A549 (cell line): ENCODE data around the gene SMYD5. TPM values are rescaled to one million over a fixed set of nuclear protein-coding genes. Genes with fewer than 3 reads are reported as not detected.

ENCODE experiments used
- ATAC-seq, 2 experiments: fragments of 200-7000 bp in 1 of 2; fragments of >200 bp in 1 of 2; cut with Nextera tagmentation in 1 of 2; cut with Tn5 transposase in 1 of 2; 3 replicates each; pipeline versions ENCODE4 v1.8.0 to v1.9.1; 2018 to 2020; ENCODE audit warnings: mild to moderate bottlenecking in 1 of 2, moderate library complexity in 1 of 2
- CTCF ChIA-PET: fragments of 300-600 bp; sonication (Branson Sonifier 250); formaldehyde crosslinking; extraction: SDS; loops from one replicate; lab custom pipeline; 2021; ENCODE audit warnings: antibody characterized with exemption, inconsistent platforms; lab: Yijun Ruan, JAX
- POLR2A ChIA-PET: fragments of 350-600 bp; formaldehyde crosslinking; extraction: SDS; loops from one replicate; lab custom pipeline; 2021; ENCODE audit warnings: antibody characterized with exemption, inconsistent platforms; lab: Yijun Ruan, JAX
- DNase-seq, 2 experiments: peaks; one replicate each; pipeline versions ENCODE4 v3.0.0 to v3.0.0-alpha.2; 2011 to 2016; ENCODE audit warnings: low read depth in 1 of 2, low spot score in 1 of 2
- FAIRE-seq: peaks from 2 replicates; lab custom pipeline; 2011; peaks lifted over from hg19 to GRCh38; lab: Jason Lieb, UNC
- H3K27ac ChIP-seq, 2 experiments: fragments of >200 bp; sonication (Bioruptor Twin); formaldehyde crosslinking; 3 replicates each; pipeline ENCODE4 v1.5.1; 2016 to 2017
- H3K4me1 ChIP-seq: fragments of >200 bp; sonication (Bioruptor Twin); formaldehyde crosslinking; 3 replicates; pipeline ENCODE4 v1.6.1; 2016
- H3K4me2 ChIP-seq: fragments of >200 bp; sonication (Bioruptor Twin); formaldehyde crosslinking; 3 replicates; pipeline ENCODE4 v1.6.1; 2016
- H3K4me3 ChIP-seq: fragments of >200 bp; sonication (Bioruptor Twin); formaldehyde crosslinking; 3 replicates; pipeline ENCODE4 v1.5.1; 2016
- H3K9me3 ChIP-seq: fragments of >200 bp; sonication (Bioruptor Twin); formaldehyde crosslinking; 3 replicates; pipeline ENCODE4 v1.6.1; 2016
- CEBPB ChIP-seq, 2 experiments: fragments of >200 bp in 1 of 2; sonication (Bioruptor Twin) in 1 of 2; formaldehyde crosslinking in 1 of 2; IDR thresholded peaks; 2 replicates each; pipeline ENCODE4 v1.6.1; 2012 to 2016
- CHD4 ChIP-seq: fragments of 200-600 bp; sonication (generic); IDR thresholded peaks from 2 replicates; pipeline ENCODE4 v1.6.1; 2016; ENCODE audit warnings: antibody characterized with exemption, mild to moderate bottlenecking, borderline replicate concordance
- FOXS1 ChIP-seq: fragments of 250-450 bp; sonication (Bioruptor Pico); IDR thresholded peaks from 2 replicates; pipeline ENCODE4 v1.5.0; 2020; ENCODE audit warnings: mild to moderate bottlenecking, moderate library complexity
- HOXA7 ChIP-seq: fragments of 250-450 bp; sonication (Bioruptor Pico); IDR thresholded peaks from 2 replicates; pipeline ENCODE4 v1.5.0; 2020; ENCODE audit warnings: mild to moderate bottlenecking, moderate library complexity
- HOXB13 ChIP-seq: fragments of 250-450 bp; sonication (Bioruptor Pico); IDR thresholded peaks from 2 replicates; pipeline ENCODE4 v1.5.0; 2020; ENCODE audit warnings: low read depth, mild to moderate bottlenecking, moderate library complexity
- JUNB ChIP-seq: fragments of >200 bp; sonication (Bioruptor Twin); formaldehyde crosslinking; IDR thresholded peaks from 2 replicates; pipeline ENCODE4 v1.6.1; 2016
- MAZ ChIP-seq: fragments of 150-350 bp; IDR thresholded peaks from 2 replicates; pipeline ENCODE4 v1.6.1; 2014; ENCODE audit warnings: antibody characterized with exemption, low read depth, low read length, borderline replicate concordance
- MYC ChIP-seq: IDR thresholded peaks from 2 replicates; pipeline ENCODE4 v1.6.1; 2012; ENCODE audit warnings: mild to moderate bottlenecking, inconsistent platforms, low read length, improper control_type of control experiment, borderline replicate concordance
- NR3C1 ChIP-seq: fragments of >200 bp; sonication (Bioruptor Twin); formaldehyde crosslinking; IDR thresholded peaks from 3 replicates; pipeline ENCODE4 v1.6.1; 2017
- RFX5 ChIP-seq: fragments of 450-650 bp; IDR thresholded peaks from 2 replicates; pipeline ENCODE4 v1.7.1; 2014; ENCODE audit warnings: antibody characterized with exemption, mild to moderate bottlenecking, moderate library complexity
- RNF2 ChIP-seq: fragments of 200-600 bp; sonication (generic); IDR thresholded peaks from 2 replicates; pipeline ENCODE4 v1.6.1; 2016; ENCODE audit warnings: low read depth, mild to moderate bottlenecking, antibody characterized with exemption, moderate library complexity, borderline replicate concordance
- SMC3 ChIP-seq: fragments of >200 bp; sonication (Bioruptor Twin); formaldehyde crosslinking; IDR thresholded peaks from 3 replicates; pipeline ENCODE4 v1.6.1; 2018; ENCODE audit warnings: inconsistent platforms
- SREBF2 ChIP-seq: fragments of 450-650 bp; IDR thresholded peaks from 2 replicates; pipeline ENCODE4 v1.6.1; 2014; ENCODE audit warnings: mild to moderate bottlenecking, moderate library complexity
- TFCP2L1 ChIP-seq: fragments of 250-450 bp; sonication (Bioruptor Pico); IDR thresholded peaks from 2 replicates; pipeline ENCODE4 v1.5.0; 2021; ENCODE audit warnings: mild to moderate bottlenecking
- TP53 ChIP-seq: fragments of 250-450 bp; sonication (Bioruptor Pico); IDR thresholded peaks from 2 replicates; pipeline ENCODE4 v1.5.0; 2021; ENCODE audit warnings: mild to moderate bottlenecking, moderate library complexity
- ZC3H11A ChIP-seq: fragments of 450-650 bp; IDR thresholded peaks from 2 replicates; pipeline ENCODE4 v1.6.1; 2014; ENCODE audit warnings: antibody characterized with exemption, mild to moderate bottlenecking
- ZFP36 ChIP-seq: fragments of 450-650 bp; IDR thresholded peaks from 2 replicates; pipeline ENCODE4 v1.6.1; 2014; ENCODE audit warnings: borderline replicate concordance; ENCODE audit not compliant: partially characterized antibody
- ZNF302 ChIP-seq: fragments of 250-450 bp; sonication (Bioruptor Pico); IDR thresholded peaks from 2 replicates; pipeline ENCODE4 v1.9.0; 2021; ENCODE audit warnings: inconsistent platforms, mild to moderate bottlenecking, moderate library complexity
- WGBS: methylation state at CpG from one replicate; pipeline ENCODE4 v1.1.6; 2017; ENCODE audit errors: missing lambda C conversion rate; 5-methylcytosine and 5-hydroxymethylcytosine counted together
- polyA plus RNA-seq, 4 experiments: library from polyadenylated mRNA; depleted of rRNA in 3 of 4; stranded (reverse); fragments of >200 nt; fragmentation: RNase III in 1 of 4; extraction: RNeasy Plus Mini Kit Qiagen cat#74134 plus additional on column Dnase treatment in 1 of 4; gene quantifications; 2 replicates in 3 of 4; 3 replicates in 1 of 4; pipeline ENCODE4 v1.2.3, GENCODE V29; 2011 to 2017
- TF ChIP-seq, protein P1 (sequence below): fragments of 250-450 bp; sonication (Bioruptor Pico); IDR thresholded peaks from 2 replicates; pipeline ENCODE4 v1.5.0; 2020; ENCODE audit warnings: low read depth, mild to moderate bottlenecking, moderate library complexity
- TF ChIP-seq, protein P2 (sequence below): fragments of 450-650 bp; IDR thresholded peaks from 2 replicates; pipeline ENCODE4 v1.6.1; 2014; ENCODE audit warnings: antibody characterized with exemption
- TF ChIP-seq, protein P3 (sequence below): fragments of 200-600 bp; sonication (generic); IDR thresholded peaks from 2 replicates; pipeline ENCODE4 v1.6.1; 2016; ENCODE audit warnings: antibody characterized with exemption, mild to moderate bottlenecking, moderate library complexity
- TF ChIP-seq, protein P4 (sequence below): fragments of >200 bp; sonication (Bioruptor Twin); formaldehyde crosslinking; IDR thresholded peaks from 2 replicates; pipeline ENCODE4 v1.6.1; 2016
- TF ChIP-seq, protein P5 (sequence below): IDR thresholded peaks from 2 replicates; pipeline ENCODE4 v1.6.1; 2012
- TF ChIP-seq, protein P6 (sequence below): fragments of 150-350 bp; IDR thresholded peaks from 2 replicates; pipeline ENCODE4 v1.6.1; 2014; ENCODE audit warnings: low read depth, mild to moderate bottlenecking, low read length

The SMYD5 gene
- polyA plus RNA-seq, 2 of the 4 experiments (the other 2 are of a cell fraction) = 40.3 to 46.7 TPM

DNA sequence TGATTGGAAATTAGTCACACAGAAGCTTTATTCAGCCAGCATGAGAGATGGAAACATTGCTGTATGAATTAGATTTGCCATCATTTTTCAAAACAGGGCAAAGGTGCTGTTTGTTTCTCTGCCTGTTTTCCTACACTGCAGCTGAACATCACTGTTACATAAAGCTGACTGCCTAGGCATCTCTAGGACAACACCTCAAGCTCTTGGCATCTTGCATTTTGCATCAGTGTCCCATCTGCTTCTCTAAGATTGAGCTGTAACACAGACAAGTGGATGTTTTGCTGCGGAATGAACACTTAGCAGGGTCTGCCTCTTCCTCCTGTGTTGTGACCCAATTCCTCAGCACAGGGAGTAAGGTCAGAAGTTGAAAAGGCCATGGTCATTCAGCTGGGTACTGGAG is 24.9 kb downstream of the SMYD5 start:
- DNase-seq (no peak), FAIRE-seq (no peak), ATAC-seq (no peak)
- POLR2A ChIA-PET = no interaction called here
- CTCF ChIA-PET = interaction anchor here (0.9 to 8.4 kb wide), 3 partner anchors 11 to 52 kb away, joined by 3 to 33 read pairs (median 4); no protein-coding TSS in a partner anchor
- no peak for TF ChIP-seq SMC3
- no peak for TF ChIP-seq RFX5
- TF ChIP-seq TP53 (CRISPR knock-in tag) = no peak
- no peak for TF ChIP-seq CEBPB (IDR thresholded peaks at IDR 0.05)
- no peak for TF ChIP-seq CHD4
- Histone ChIP-seq H3K27ac (no peak overlapping the region), H3K4me2 (no peak overlapping the region), H3K4me1 (peaks cover 24% of the 10 kb centered on the region), H3K4me3 (no peak overlapping the region), H3K9me3 (no peaks in the 10 kb centered on the region)
- 100% methylated on average over 1 of the region's 1 CpG for WGBS

DNA sequence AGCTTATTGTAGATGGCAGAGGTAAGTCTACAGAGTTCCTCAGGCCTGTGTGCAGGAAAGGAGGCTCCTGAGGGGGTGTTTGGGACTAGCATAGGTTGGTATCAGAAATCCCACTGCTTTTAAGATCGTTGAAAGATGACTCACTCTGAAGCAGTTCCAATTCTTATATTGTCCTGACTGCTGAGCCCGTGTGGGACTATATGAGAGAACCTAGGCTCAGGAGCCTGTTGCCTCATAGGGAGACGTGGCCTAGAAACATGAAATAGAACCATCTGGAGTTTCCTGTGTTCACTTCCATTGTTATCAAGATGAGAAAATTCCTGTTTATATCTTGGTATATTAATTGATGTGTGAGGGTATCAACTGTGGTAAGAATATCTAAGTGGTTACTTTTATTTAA is 25.7 kb downstream of the SMYD5 start:
- ChIA-PET CTCF (interaction anchor here (0.9 to 8.4 kb wide), 2 partner anchors 17 to 51 kb away, joined by 3 to 33 read pairs; no protein-coding TSS in a partner anchor), POLR2A (no interaction called here)
- WGBS = 58% methylated on average over 3 of the region's 3 CpGs
- no peak for DNase-seq
- Histone ChIP-seq H3K4me2 (no peak overlapping the region), H3K9me3 (no peaks in the 10 kb centered on the region), H3K4me3 (no peak overlapping the region), H3K4me1 (peaks cover 24% of the 10 kb centered on the region), H3K27ac (no peak overlapping the region)
- TF ChIP-seq NR3C1 = no peak
- TF ChIP-seq ZNF302 (CRISPR knock-in tag) = no peak
- no peak for TF ChIP-seq FOXS1 (CRISPR knock-in tag)
- no peak for TF ChIP-seq SMC3
- no peak for TF ChIP-seq ZFP36
- TF ChIP-seq, protein P1, sequence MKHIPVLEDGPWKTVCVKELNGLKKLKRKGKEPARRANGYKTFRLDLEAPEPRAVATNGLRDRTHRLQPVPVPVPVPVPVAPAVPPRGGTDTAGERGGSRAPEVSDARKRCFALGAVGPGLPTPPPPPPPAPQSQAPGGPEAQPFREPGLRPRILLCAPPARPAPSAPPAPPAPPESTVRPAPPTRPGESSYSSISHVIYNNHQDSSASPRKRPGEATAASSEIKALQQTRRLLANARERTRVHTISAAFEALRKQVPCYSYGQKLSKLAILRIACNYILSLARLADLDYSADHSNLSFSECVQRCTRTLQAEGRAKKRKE (CRISPR knock-in tag) = no peak
- TF ChIP-seq, protein P2, sequence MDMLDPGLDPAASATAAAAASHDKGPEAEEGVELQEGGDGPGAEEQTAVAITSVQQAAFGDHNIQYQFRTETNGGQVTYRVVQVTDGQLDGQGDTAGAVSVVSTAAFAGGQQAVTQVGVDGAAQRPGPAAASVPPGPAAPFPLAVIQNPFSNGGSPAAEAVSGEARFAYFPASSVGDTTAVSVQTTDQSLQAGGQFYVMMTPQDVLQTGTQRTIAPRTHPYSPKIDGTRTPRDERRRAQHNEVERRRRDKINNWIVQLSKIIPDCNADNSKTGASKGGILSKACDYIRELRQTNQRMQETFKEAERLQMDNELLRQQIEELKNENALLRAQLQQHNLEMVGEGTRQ = no peak
- no peak for TF ChIP-seq JUNB
- TF ChIP-seq, protein P3, sequence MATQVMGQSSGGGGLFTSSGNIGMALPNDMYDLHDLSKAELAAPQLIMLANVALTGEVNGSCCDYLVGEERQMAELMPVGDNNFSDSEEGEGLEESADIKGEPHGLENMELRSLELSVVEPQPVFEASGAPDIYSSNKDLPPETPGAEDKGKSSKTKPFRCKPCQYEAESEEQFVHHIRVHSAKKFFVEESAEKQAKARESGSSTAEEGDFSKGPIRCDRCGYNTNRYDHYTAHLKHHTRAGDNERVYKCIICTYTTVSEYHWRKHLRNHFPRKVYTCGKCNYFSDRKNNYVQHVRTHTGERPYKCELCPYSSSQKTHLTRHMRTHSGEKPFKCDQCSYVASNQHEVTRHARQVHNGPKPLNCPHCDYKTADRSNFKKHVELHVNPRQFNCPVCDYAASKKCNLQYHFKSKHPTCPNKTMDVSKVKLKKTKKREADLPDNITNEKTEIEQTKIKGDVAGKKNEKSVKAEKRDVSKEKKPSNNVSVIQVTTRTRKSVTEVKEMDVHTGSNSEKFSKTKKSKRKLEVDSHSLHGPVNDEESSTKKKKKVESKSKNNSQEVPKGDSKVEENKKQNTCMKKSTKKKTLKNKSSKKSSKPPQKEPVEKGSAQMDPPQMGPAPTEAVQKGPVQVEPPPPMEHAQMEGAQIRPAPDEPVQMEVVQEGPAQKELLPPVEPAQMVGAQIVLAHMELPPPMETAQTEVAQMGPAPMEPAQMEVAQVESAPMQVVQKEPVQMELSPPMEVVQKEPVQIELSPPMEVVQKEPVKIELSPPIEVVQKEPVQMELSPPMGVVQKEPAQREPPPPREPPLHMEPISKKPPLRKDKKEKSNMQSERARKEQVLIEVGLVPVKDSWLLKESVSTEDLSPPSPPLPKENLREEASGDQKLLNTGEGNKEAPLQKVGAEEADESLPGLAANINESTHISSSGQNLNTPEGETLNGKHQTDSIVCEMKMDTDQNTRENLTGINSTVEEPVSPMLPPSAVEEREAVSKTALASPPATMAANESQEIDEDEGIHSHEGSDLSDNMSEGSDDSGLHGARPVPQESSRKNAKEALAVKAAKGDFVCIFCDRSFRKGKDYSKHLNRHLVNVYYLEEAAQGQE = no peak
- ATAC-seq = no peak
- FAIRE-seq = no peak

DNA sequence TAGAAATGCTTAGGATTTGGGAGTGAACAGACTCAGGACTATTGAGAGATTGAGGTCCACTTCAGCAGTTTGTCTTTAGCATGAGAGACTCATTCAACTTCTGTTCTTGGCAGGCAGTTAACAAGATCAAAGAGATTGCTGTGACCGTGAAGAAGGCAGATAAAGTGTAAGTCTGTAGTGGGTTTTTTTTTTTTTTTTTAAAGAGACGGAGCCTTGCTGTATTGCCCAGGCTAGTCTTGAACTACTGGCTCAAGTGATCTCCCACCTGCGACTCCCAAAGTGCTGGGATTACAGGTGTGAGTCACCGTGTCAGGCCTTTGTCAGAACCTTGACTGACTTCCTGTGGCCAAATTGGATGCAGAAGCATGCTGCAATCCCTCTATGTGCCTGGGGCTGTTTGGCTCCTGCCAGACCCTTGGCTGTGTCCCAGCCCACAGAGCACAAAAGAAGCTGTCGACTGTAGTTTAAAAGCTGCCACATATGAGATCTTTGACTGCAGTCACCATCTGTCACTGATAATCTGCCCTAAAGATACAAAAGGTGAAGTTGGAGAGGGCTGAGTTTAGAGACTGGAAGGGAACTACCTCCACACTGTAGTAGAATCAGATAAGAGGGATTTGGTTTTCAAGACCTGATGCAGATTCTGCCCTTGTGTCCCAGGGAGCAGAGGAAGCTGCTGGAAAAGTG is 30.0 kb downstream of the SMYD5 start:
- H3K9me3 ChIP-seq = no peaks in the 10 kb centered on the region
- WGBS = 59% methylated on average over 5 of the region's 5 CpGs
- ChIA-PET CTCF (interaction anchor here (0.9 to 3.2 kb wide), 7 partner anchors 9 to 46 kb away, joined by 3 to 15 read pairs (median 6); partner anchors contain the start of genes CCT7 and PRADC1), POLR2A (interaction anchor here (1.5 to 2.3 kb wide), 3 partner anchors 10 to 13 kb away, joined by 5 to 10 read pairs (median 6); partner anchors contain the start of genes CCT7 and PRADC1)
- no peak overlapping the region for H3K4me2 ChIP-seq
- FAIRE-seq = no peak
- no peak for ATAC-seq
- H3K27ac ChIP-seq = no peak overlapping the region
- no peak overlapping the region for H3K4me3 ChIP-seq
- peaks cover 2% of the 10 kb centered on the region; the same call in 1 of the 3 replicates for H3K4me1 ChIP-seq
- no peak for DNase-seq
- TF ChIP-seq, protein P4, sequence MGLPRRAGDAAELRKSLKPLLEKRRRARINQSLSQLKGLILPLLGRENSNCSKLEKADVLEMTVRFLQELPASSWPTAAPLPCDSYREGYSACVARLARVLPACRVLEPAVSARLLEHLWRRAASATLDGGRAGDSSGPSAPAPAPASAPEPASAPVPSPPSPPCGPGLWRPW = no peak
- TF ChIP-seq CHD4 = no peak
- TF ChIP-seq, protein P5, sequence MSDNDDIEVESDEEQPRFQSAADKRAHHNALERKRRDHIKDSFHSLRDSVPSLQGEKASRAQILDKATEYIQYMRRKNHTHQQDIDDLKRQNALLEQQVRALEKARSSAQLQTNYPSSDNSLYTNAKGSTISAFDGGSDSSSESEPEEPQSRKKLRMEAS = no peak
- TF ChIP-seq SREBF2 = no peak
- TF ChIP-seq, protein P2 = no peak
- TF ChIP-seq TFCP2L1 (CRISPR knock-in tag) = no peak
- no peak for TF ChIP-seq HOXB13 (CRISPR knock-in tag)
- TF ChIP-seq ZC3H11A = no peak
- TF ChIP-seq, protein P6, sequence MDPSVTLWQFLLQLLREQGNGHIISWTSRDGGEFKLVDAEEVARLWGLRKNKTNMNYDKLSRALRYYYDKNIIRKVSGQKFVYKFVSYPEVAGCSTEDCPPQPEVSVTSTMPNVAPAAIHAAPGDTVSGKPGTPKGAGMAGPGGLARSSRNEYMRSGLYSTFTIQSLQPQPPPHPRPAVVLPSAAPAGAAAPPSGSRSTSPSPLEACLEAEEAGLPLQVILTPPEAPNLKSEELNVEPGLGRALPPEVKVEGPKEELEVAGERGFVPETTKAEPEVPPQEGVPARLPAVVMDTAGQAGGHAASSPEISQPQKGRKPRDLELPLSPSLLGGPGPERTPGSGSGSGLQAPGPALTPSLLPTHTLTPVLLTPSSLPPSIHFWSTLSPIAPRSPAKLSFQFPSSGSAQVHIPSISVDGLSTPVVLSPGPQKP = no peak
- TF ChIP-seq MAZ = no peak
- no peak for TF ChIP-seq HOXA7 (CRISPR knock-in tag)
- no peak for TF ChIP-seq RNF2
- no peak for TF ChIP-seq CEBPB (IDR thresholded peaks at IDR 0.05)
- no peak for TF ChIP-seq MYC
- TF ChIP-seq, all 56 proteins: peak for 0
